Measurements from ENCODE around the gene MEG3.

The MEG3 gene

GRCh38 chr14:100881211-100882025 lies 55.5 kb downstream of the MEG3 start:
- DNase-seq: no peak

GRCh38 chr14:100882026-100882967 lies 56.4 kb downstream of the MEG3 start:
- DNase-seq: no peak

- no peak for DNase-seq
These were observed 57.3 kb downstream of the MEG3 start for GRCh38 chr14:100882991-100883788.

- DNase-seq: no peak
These were observed 57.8 kb downstream of the MEG3 start for GRCh38 chr14:100883789-100884101.

GRCh38 chr14:100884456-100884855 lies 58.5 kb downstream of the MEG3 start:
- no peak for DNase-seq

- DNase-seq: no peak
These were observed 59.3 kb downstream of the MEG3 start for GRCh38 chr14:100885196-100885595.

GRCh38 chr14:100885617-100886016 lies 59.7 kb downstream of the MEG3 start:
- no peak for DNase-seq

- DNase-seq: no peak
These were observed 61.9 kb downstream of the MEG3 start for GRCh38 chr14:100887728-100888335.

GRCh38 chr14:100888789-100889315 lies 62.9 kb downstream of the MEG3 start:
- DNase-seq: no peak

- no peak for DNase-seq
These were observed 63.7 kb downstream of the MEG3 start for GRCh38 chr14:100889641-100890040.

GRCh38 chr14:100890061-100890850 lies 64.3 kb downstream of the MEG3 start:
- DNase-seq: no peak

- DNase-seq: no peak
These were observed 65.1 kb downstream of the MEG3 start for GRCh38 chr14:100891051-100891450.

GRCh38 chr14:100891501-100892445 lies 65.9 kb downstream of the MEG3 start:
- DNase-seq: no peak

- DNase-seq: no peak
These were observed 66.7 kb downstream of the MEG3 start for GRCh38 chr14:100892496-100893227.

GRCh38 chr14:100893228-100893601 lies 67.3 kb downstream of the MEG3 start:
- DNase-seq: no peak

- no peak for DNase-seq
These were observed 67.8 kb downstream of the MEG3 start for GRCh38 chr14:100893760-100894159.

- no peak for DNase-seq
These were observed 68.5 kb downstream of the MEG3 start for GRCh38 chr14:100894416-100894815.

- no peak for DNase-seq
These were observed 69.5 kb downstream of the MEG3 start for GRCh38 chr14:100895411-100895810.

GRCh38 chr14:100896369-100897060 lies 70.6 kb downstream of the MEG3 start:
- DNase-seq: peak; percentile 20

Data from right kidney (tissue), 1 donor.